ENCODE measurements around the gene LAMP1. TPM values are rescaled to one million over a fixed set of nuclear protein-coding genes. Genes with fewer than 3 reads are reported as not detected.

Gene LAMP1
- polyA plus RNA-seq, 1 of the 3 experiments (the other 2 are of a cell fraction) = 261 TPM

- Histone ChIP-seq H3K9ac (no peak overlapping the region), H3K9me2 (no peaks in the 10 kb centered on the region), H3K27ac (ENCODE audit: low read depth in 2 of 2, low read length in 1 of 2) (no peak overlapping the region), H3K79me2 (ENCODE audit: insufficient read depth) (no peaks in the 10 kb centered on the region), H3K4me3 (ENCODE audit: low read depth in 2 of 2, low read length in 1 of 2) (no peak overlapping the region), H3F3A (replicated peaks; ENCODE audit: insufficient read depth) (no peaks in the 10 kb centered on the region), H3K36me3 (replicated peaks in 1 of 2; ENCODE audit: control insufficient read depth in 1 of 2, insufficient read depth in 2 of 2, low read length in 1 of 2) (no peaks in the 10 kb centered on the region), H3K9me3 (no peaks in the 10 kb centered on the region), H3K27me3 (ENCODE audit: insufficient read depth) (no peaks in the 10 kb centered on the region), H4K20me1 (ENCODE audit: insufficient read depth) (no peaks in the 10 kb centered on the region), H3K4me1 (ENCODE audit: control insufficient read depth in 1 of 2, insufficient read depth in 2 of 2, low read depth in 1 of 2, low read length in 1 of 2) (no peaks in the 10 kb centered on the region), H3K4me2 (no peak overlapping the region), H2AFZ (ENCODE audit: low read depth) (no peak overlapping the region)
- ChIA-PET POLR2A (no interaction called here), CTCF (no interaction called here)
- TF ChIP-seq FOSL2 (IDR thresholded peaks at IDR 0.05; ENCODE audit: borderline replicate concordance, low read depth) (no peak), MXI1 (IDR thresholded peaks at IDR 0.05; ENCODE audit: low read depth, low read length) (no peak), RFX5 (IDR thresholded peaks at IDR 0.05; ENCODE audit: low read length) (no peak), FOXJ3 (CRISPR knock-in tag; IDR thresholded peaks at IDR 0.05) (no peak), JUND (IDR thresholded peaks at IDR 0.05) (no peak), EP300 (IDR thresholded peaks at IDR 0.05; ENCODE audit: borderline replicate concordance in 1 of 2, low read depth in 1 of 2, low read length in 1 of 2) (no peak), GABPA (IDR thresholded peaks at IDR 0.05; ENCODE audit: low read depth) (no peak), TAF1 (IDR thresholded peaks at IDR 0.05; ENCODE audit: borderline replicate concordance, low read depth, low read length) (no peak), RCOR1 (IDR thresholded peaks at IDR 0.05; ENCODE audit: low read length) (no peak), TEAD4 (IDR thresholded peaks at IDR 0.05; ENCODE audit: borderline replicate concordance, insufficient read depth) (no peak), REST (IDR thresholded peaks at IDR 0.05; ENCODE audit: low read depth, low read length) (no peak), SMC3 (IDR thresholded peaks at IDR 0.05; ENCODE audit: low read depth, low read length) (no peak), USF1 (IDR thresholded peaks at IDR 0.05; ENCODE audit: borderline replicate concordance, low read depth) (no peak), CTCF (IDR thresholded peaks at IDR 0.05) (no peak), RXRA (IDR thresholded peaks at IDR 0.05; ENCODE audit: borderline replicate concordance, low read depth) (no peak), PBX3 (IDR thresholded peaks at IDR 0.05) (no peak)
- 100% methylated on average over 2 of the region's 7 CpGs for WGBS (ENCODE audit: low lambda C conversion rate)
- no peak for DNase-seq
Measured at GRCh38 chr13:113343692-113343968, 46.6 kb downstream of the LAMP1 start.
